Fibroblast of lung (primary cell): ENCODE data around the gene FOXB2. TPM values are rescaled to one million over a fixed set of nuclear protein-coding genes. Genes with fewer than 3 reads are reported as not detected.
A peak's percentile ranks its signal among the peaks of the same experiment; 100 is the strongest.

ENCODE experiments used
- DNase-seq, 2 donors: peaks; one replicate each; pipeline versions ENCODE4 v3.0.0 to v3.0.0-alpha.2; 2010; ENCODE audit warnings: low read depth in 2 of 2
- H2AFZ ChIP-seq: 2 replicates; pipeline ENCODE4 v1.5.1; 2012; ENCODE audit warnings: low read length, control low read depth, inconsistent platforms
- H3K27ac ChIP-seq: 2 replicates; pipeline ENCODE4 v1.5.1; 2011; ENCODE audit warnings: low read length, control low read depth; ENCODE audit not compliant: insufficient read depth
- H3K27me3 ChIP-seq: 2 replicates; pipeline ENCODE4 v1.5.1; 2011; ENCODE audit warnings: mild to moderate bottlenecking, low read length; ENCODE audit not compliant: control insufficient read depth, insufficient read depth
- H3K36me3 ChIP-seq: 2 replicates; pipeline ENCODE4 v1.5.1; 2011; ENCODE audit warnings: low read length; ENCODE audit not compliant: control insufficient read depth, insufficient read depth
- H3K4me1 ChIP-seq: 2 replicates; pipeline ENCODE4 v1.5.1; 2011; ENCODE audit warnings: low read length; ENCODE audit not compliant: control insufficient read depth, insufficient read depth; ENCODE audit errors: extremely low read depth
- H3K4me2 ChIP-seq: 2 replicates; pipeline ENCODE4 v1.5.1; 2011; ENCODE audit warnings: low read length, control low read depth; ENCODE audit not compliant: insufficient read depth; ENCODE audit errors: extremely low read depth
- H3K4me3 ChIP-seq, 4 experiments: fragments of 200-600 bp in 1 of 4; sonication (generic) in 1 of 4; replicated peaks in 1 of 4; 2 replicates each; pipeline ENCODE4 v1.5.1; 2011 to 2016; ENCODE audit warnings: low read length in 4 of 4, low read depth in 3 of 4, mild to moderate bottlenecking in 3 of 4, control low read depth in 2 of 4, inconsistent platforms in 1 of 4, mixed read lengths in 1 of 4; ENCODE audit not compliant: insufficient read depth in 1 of 4; ENCODE audit errors: control extremely low read depth in 1 of 4
- H3K79me2 ChIP-seq: 2 replicates; pipeline ENCODE4 v1.5.1; 2012; ENCODE audit warnings: mild to moderate bottlenecking, low read length, inconsistent platforms; ENCODE audit not compliant: control insufficient read depth, insufficient read depth
- H3K9ac ChIP-seq: 2 replicates; pipeline ENCODE4 v1.5.1; 2011; ENCODE audit warnings: mild to moderate bottlenecking, low read length, control low read depth; ENCODE audit not compliant: insufficient read depth
- H3K9me3 ChIP-seq: 2 replicates; pipeline ENCODE4 v1.5.1; 2012; ENCODE audit warnings: low read depth, low read length; ENCODE audit not compliant: control insufficient read depth, insufficient read depth
- H4K20me1 ChIP-seq: 2 replicates; pipeline ENCODE4 v1.5.1; 2011; ENCODE audit warnings: low read length; ENCODE audit not compliant: control insufficient read depth, insufficient read depth; ENCODE audit errors: extremely low read depth
- CTCF ChIP-seq, 2 donors: IDR thresholded peaks in 1 of 2; conservative IDR thresholded peaks in 1 of 2; 1 replicate in 1 of 2; 2 replicates in 1 of 2; pipeline ENCODE4 v1.5.1; 2011 to 2012; ENCODE audit warnings: low read length in 2 of 2, control low read depth in 1 of 2, inconsistent platforms in 1 of 2, low read depth in 1 of 2, mild to moderate bottlenecking in 1 of 2
- EZH2 ChIP-seq: IDR thresholded peaks from 2 replicates; pipeline ENCODE4 v1.5.1; 2012; ENCODE audit warnings: low read length, control low read depth, mild to moderate bottlenecking; ENCODE audit errors: missing control alignments
- polyA plus RNA-seq, 2 donors: library from polyadenylated mRNA; depleted of rRNA in 1 of 2; stranded (reverse) in 1 of 2; unstranded in 1 of 2; fragments of >200 nt; gene quantifications; 2 replicates each; pipeline ENCODE4 v1.2.1, GENCODE V29; 2011 to 2012; ENCODE audit warnings: missing spikeins in 1 of 2
- total RNA-seq: library from RNA; depleted of rRNA; stranded (reverse); fragments of >200 nt; gene quantifications from 2 replicates; pipeline ENCODE4 v1.2.1, GENCODE V29; 2014

The FOXB2 gene
- total and polyA plus RNA-seq, 2 donors (not counting 1 experiment from before 2014, with no cell fraction given): not detected

GRCh38 chr9:77021291-77021894 lies 1.9 kb downstream of the FOXB2 start:
- Histone ChIP-seq H3K4me3 (no peak overlapping the region), H3K4me1 (no peaks in the 10 kb centered on the region), H3K4me2 (no peak overlapping the region), H3K36me3 (no peaks in the 10 kb centered on the region), H3K79me2 (no peaks in the 10 kb centered on the region), H3K9me3 (no peaks in the 10 kb centered on the region), H3K9ac (no peak overlapping the region), H4K20me1 (no peaks in the 10 kb centered on the region), H2AFZ (no peak overlapping the region), H3K27ac (no peak overlapping the region), H3K27me3 (peaks cover 72% of the 10 kb centered on the region)
- TF ChIP-seq CTCF (conservative IDR thresholded peaks at IDR 0.05 in 1 of 2, IDR thresholded peaks at IDR 0.05 in 1 of 2; ENCODE audit: low read depth in 1 of 2, low read length in 2 of 2): no peak
- TF ChIP-seq EZH2: no peak
- DNase-seq: peak in 1 of 2 donors; percentile 50

- Histone ChIP-seq H3K27ac (no peak overlapping the region), H3K9ac (no peak overlapping the region), H3K36me3 (no peaks in the 10 kb centered on the region), H3K9me3 (no peaks in the 10 kb centered on the region), H3K4me1 (no peaks in the 10 kb centered on the region), H3K4me2 (no peak overlapping the region), H2AFZ (no peak overlapping the region), H3K79me2 (no peaks in the 10 kb centered on the region), H3K4me3 (no peak overlapping the region), H4K20me1 (no peaks in the 10 kb centered on the region), H3K27me3 (peaks cover 64% of the 10 kb centered on the region)
- TF ChIP-seq EZH2 (peak; percentile 77), CTCF (conservative IDR thresholded peaks at IDR 0.05 in 1 of 2, IDR thresholded peaks at IDR 0.05 in 1 of 2; ENCODE audit: low read depth in 1 of 2, low read length in 2 of 2) (no peak)
- no peak for DNase-seq
These were observed 2.7 kb downstream of the FOXB2 start for GRCh38 chr9:77021922-77022782.

GRCh38 chr9:77022783-77023440 lies 3.5 kb downstream of the FOXB2 start:
- no peaks in the 10 kb centered on the region for H3K79me2 ChIP-seq
- no peak for DNase-seq
- H3K4me3 ChIP-seq: no peak overlapping the region
- H3K9me3 ChIP-seq: no peaks in the 10 kb centered on the region
- no peak overlapping the region for H3K9ac ChIP-seq
- H2AFZ ChIP-seq: no peak overlapping the region
- no peak overlapping the region for H3K4me2 ChIP-seq
- H3K27ac ChIP-seq: no peak overlapping the region
- no peak for TF ChIP-seq CTCF (conservative IDR thresholded peaks at IDR 0.05 in 1 of 2, IDR thresholded peaks at IDR 0.05 in 1 of 2; ENCODE audit: low read depth in 1 of 2, low read length in 2 of 2)
- TF ChIP-seq EZH2: peak; percentile 42
- H4K20me1 ChIP-seq: no peaks in the 10 kb centered on the region
- H3K27me3 ChIP-seq: peaks cover 57% of the 10 kb centered on the region
- no peaks in the 10 kb centered on the region for H3K4me1 ChIP-seq
- no peaks in the 10 kb centered on the region for H3K36me3 ChIP-seq
